ENCODE measurements around the gene CACNA1D. TPM values are rescaled to one million over a fixed set of nuclear protein-coding genes. Genes with fewer than 3 reads are reported as not detected.

CACNA1D gene
- total RNA-seq, 4 donors from 2014 or later: 5.7 to 38.2 (median 20.0) TPM

- peaks cover 0 to 6% (median 0%) of the 10 kb centered on the region in 4 donors for H3K9me3 ChIP-seq
- 88 to 90% methylated on average over 7 of the region's 7 CpGs for WGBS, 2 donors
- no peaks in the 10 kb centered on the region for H3K36me3 ChIP-seq
- no peak for DNase-seq (ENCODE audit: low spot score in 2 of 2)
- H3K4me3 ChIP-seq: no peak overlapping the region
- no peaks in the 10 kb centered on the region for H3K27me3 ChIP-seq
- no peak for TF ChIP-seq CTCF (IDR thresholded peaks at IDR 0.05)
- no peak for TF ChIP-seq POLR2A (IDR thresholded peaks at IDR 0.05)
- TF ChIP-seq EP300 (IDR thresholded peaks at IDR 0.05): no peak
- no peaks in the 10 kb centered on the region for H3K4me1 ChIP-seq
- H3K27ac ChIP-seq: no peak overlapping the region
These were observed 98.5 kb downstream of the CACNA1D start for GRCh38 chr3:53592862-53593261.

- Histone ChIP-seq H3K4me3 (no peak overlapping the region), H3K27me3 (no peaks in the 10 kb centered on the region), H3K27ac (no peak overlapping the region), H3K36me3 (no peaks in the 10 kb centered on the region), H3K4me1 (no peaks in the 10 kb centered on the region), H3K9me3 (peaks cover 0 to 6% (median 0%) of the 10 kb centered on the region in 4 donors)
- DNase-seq (ENCODE audit: low spot score in 2 of 2): no peak
- no peak for TF ChIP-seq EP300 (IDR thresholded peaks at IDR 0.05)
- no peak for TF ChIP-seq POLR2A (IDR thresholded peaks at IDR 0.05)
- no peak for TF ChIP-seq CTCF (IDR thresholded peaks at IDR 0.05)
- 26 to 27% methylated on average over 4 of the region's 4 CpGs for WGBS, 2 donors
These were observed 99.2 kb downstream of the CACNA1D start for GRCh38 chr3:53593611-53594010.

- H3K36me3 ChIP-seq: no peaks in the 10 kb centered on the region
- DNase-seq (ENCODE audit: low spot score in 2 of 2): no peak
- no peak overlapping the region for H3K4me3 ChIP-seq
- H3K27ac ChIP-seq: no peak overlapping the region
- H3K9me3 ChIP-seq: peaks cover 0 to 6% (median 0%) of the 10 kb centered on the region in 4 donors
- TF ChIP-seq POLR2A (IDR thresholded peaks at IDR 0.05) (no peak), EP300 (IDR thresholded peaks at IDR 0.05) (no peak), CTCF (IDR thresholded peaks at IDR 0.05) (no peak)
- 97% methylated on average over 3 of the region's 3 CpGs for WGBS, 2 donors
- no peaks in the 10 kb centered on the region for H3K4me1 ChIP-seq
- no peaks in the 10 kb centered on the region for H3K27me3 ChIP-seq
These were observed 99.9 kb downstream of the CACNA1D start for GRCh38 chr3:53594276-53594675.

GRCh38 chr3:53595660-53596059 lies 101.2 kb downstream of the CACNA1D start:
- TF ChIP-seq CTCF (IDR thresholded peaks at IDR 0.05) (no peak), POLR2A (IDR thresholded peaks at IDR 0.05) (no peak), EP300 (IDR thresholded peaks at IDR 0.05) (no peak)
- Histone ChIP-seq H3K27me3 (no peaks in the 10 kb centered on the region), H3K36me3 (no peaks in the 10 kb centered on the region), H3K4me3 (no peak overlapping the region), H3K4me1 (no peaks in the 10 kb centered on the region), H3K9me3 (peaks cover 0 to 6% (median 0%) of the 10 kb centered on the region in 4 donors), H3K27ac (no peak overlapping the region)
- no peak for DNase-seq (ENCODE audit: low spot score in 2 of 2)
- WGBS, 2 donors: 88 to 91% methylated on average over 3 of the region's 3 CpGs

GRCh38 chr3:53597136-53597915 lies 102.9 kb downstream of the CACNA1D start:
- TF ChIP-seq POLR2A (IDR thresholded peaks at IDR 0.05) (no peak), EP300 (IDR thresholded peaks at IDR 0.05) (no peak), CTCF (IDR thresholded peaks at IDR 0.05) (no peak)
- Histone ChIP-seq H3K36me3 (no peaks in the 10 kb centered on the region), H3K4me1 (no peaks in the 10 kb centered on the region), H3K9me3 (peaks cover 0 to 6% (median 0%) of the 10 kb centered on the region in 4 donors), H3K27ac (no peak overlapping the region), H3K27me3 (no peaks in the 10 kb centered on the region), H3K4me3 (no peak overlapping the region)
- no peak for DNase-seq (ENCODE audit: low spot score in 2 of 2)
- WGBS, 2 donors: 67 to 76% methylated on average over 4 of the region's 4 CpGs
